HPDE6-E6E7 (cell line): Measurements from ENCODE around the gene DSG2.

Source experiments
- DNase-seq: peaks from one replicate; pipeline ENCODE4 v3.0.0; 2011; ENCODE audit warnings: missing footprints; ENCODE audit errors: extremely low spot score

DSG2 gene

GRCh38 chr18:31555971-31556747 is 58.2 kb downstream of the DSG2 start:
- DNase-seq, result peak; percentile 42

- DNase-seq, result no peak
Measured at GRCh38 chr18:31557446-31557845, 59.5 kb downstream of the DSG2 start.

DNA sequence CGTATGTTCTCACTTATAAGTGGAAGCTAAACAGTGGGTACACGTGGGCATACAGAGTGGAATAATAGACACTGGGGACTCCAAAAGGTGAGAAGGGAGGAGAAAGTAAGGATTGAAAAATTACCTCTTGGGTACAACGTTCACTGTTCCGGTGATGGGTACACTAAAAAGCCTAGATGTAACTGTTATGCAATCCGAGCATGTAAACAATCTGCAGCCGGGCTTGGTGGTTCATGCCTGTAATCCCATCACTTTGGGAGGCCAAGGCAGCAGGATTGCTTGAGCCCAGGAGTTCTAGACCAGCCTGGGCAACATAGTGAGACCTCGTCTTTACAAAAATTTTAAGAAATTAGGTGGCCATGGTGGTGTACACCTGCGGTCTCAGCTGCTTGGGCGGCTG is 60.6 kb downstream of the DSG2 start:
- no peak for DNase-seq

DNA sequence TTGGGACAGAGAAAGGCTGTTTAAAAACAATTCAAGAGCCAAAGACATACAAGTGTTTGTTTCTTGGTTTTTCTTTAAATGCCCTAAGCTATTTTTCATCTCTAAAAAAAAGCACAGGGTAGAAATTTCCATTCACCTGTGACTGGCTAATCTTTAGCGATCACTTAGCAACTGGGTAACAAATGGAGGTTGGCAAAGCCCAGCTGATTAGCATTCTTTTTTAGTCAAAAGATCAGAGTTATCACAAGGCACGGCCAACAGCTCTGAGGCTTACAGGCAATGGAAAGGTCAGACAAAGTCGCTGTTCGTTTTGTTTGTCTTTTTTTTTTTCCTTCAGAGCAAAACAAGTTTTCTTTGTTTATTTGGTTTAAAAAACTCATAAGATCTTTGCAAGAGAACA is 64.7 kb downstream of the DSG2 start:
- no peak for DNase-seq

- DNase-seq, result peak; percentile 35
Measured at GRCh38 chr18:31563778-31564177, 65.8 kb downstream of the DSG2 start.

GRCh38 chr18:31565345-31565744 is 67.4 kb downstream of the DSG2 start:
- DNase-seq, result no peak

DNA sequence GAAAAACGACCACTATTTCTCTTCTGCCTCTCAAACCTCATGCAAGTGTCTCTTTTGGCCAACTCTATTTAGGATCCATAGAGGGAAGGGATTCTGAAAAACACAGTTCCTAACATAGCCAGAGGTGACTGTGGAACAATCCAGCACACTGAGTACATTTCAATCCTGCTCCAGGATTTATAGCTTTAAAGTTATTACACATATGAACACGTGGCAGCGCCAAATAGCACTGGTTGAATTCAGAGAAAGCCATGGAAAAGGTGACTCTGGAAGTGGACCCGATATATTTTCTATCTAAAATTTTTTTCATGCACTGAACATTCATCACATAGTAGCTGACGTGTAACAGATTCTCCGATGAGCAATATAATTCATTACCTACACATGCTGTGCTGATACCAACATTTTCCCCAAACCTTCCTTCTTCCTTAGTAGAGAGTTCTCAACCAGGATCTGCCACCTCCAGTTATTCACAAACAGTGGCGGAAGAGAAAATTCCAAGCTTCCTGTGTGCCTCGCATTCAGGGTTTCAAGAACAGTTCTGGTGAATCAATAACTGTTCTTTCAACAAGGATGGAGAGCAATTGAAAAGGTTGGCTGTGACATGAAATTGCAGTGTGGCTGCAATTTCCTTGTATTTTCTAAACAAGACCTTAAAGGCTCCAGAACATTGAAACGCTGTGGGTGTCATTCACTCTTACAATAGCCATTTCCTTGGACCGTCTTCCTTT is 68.0 kb downstream of the DSG2 start:
- DNase-seq, result no peak

DNA sequence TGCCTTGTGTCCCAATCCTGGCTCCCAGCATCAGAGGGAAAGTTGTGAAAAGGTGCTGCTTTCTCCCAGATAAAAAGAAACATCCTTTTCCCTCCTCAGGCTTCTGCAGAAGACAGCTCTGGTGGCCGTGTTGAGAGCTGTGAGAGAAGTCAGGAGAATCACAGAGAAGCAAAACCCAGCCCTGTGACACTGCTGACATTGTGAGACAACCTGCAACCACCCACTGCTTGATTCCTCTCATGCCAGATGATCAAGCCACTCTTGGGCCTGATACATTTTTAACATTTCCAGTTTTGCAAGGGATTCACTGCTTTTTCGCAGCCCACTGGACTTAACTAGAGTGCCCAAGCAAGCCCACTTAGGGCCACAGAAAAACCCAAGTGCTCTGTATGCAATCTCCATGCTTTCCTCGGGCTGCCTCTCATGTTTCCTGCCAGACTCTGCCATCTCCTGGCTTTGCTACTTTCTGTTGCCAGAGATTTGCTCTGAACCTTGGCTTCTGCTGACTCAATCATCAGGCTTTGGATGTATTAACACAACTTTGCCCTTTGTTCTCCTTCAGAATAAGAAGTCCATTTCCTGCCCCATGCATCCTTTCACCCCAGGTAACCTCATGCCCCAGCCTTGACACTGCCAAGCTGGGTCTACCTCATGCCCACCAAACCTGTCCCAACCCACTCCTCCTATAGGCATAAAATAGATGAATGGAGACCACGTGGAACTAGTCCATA is 68.8 kb downstream of the DSG2 start:
- DNase-seq, result no peak

DNA sequence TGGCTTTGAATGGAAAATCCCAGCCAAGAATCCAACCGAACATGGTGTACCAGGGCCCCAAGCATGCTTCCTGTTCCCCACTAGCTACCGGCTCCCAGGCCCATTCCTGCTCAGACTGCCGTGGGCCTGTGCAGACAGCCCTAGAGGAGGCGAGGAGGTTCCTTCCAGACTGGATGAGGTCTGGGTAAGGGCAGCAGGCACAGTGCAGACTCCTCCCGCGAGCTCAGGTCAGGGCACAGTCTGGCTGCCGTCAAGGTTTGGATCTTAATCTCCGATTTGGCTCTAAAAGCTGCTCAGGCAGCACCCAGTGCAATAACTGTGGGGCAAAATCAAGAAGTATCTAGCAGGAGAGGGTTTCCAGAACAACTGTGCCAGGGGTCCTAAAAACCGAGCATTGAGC is 74.4 kb downstream of the DSG2 start:
- DNase-seq, result no peak

DNA sequence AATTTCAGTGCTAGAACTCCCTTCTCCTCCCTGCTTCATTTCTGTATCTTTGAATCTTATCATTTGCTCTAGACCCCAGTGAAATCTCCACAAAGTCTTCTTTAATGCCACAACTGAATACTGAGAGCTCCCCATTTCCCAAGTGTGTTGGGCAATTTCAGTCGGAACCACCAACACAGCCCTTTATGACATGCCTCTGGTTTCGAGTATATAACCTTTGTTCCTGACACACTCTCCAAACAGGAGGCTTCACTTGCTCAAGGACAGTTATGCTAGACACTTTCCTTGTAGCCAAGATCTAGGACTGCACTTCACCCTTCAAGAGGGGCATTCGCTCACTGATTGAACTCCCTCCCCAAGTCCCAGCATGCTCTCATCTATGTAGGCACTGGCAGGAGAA is 75.1 kb downstream of the DSG2 start:
- DNase-seq, result no peak

- no peak for DNase-seq
Measured at GRCh38 chr18:31574359-31574758, 76.4 kb downstream of the DSG2 start.

GRCh38 chr18:31575515-31576257 is 77.7 kb downstream of the DSG2 start:
- no peak for DNase-seq

DNA sequence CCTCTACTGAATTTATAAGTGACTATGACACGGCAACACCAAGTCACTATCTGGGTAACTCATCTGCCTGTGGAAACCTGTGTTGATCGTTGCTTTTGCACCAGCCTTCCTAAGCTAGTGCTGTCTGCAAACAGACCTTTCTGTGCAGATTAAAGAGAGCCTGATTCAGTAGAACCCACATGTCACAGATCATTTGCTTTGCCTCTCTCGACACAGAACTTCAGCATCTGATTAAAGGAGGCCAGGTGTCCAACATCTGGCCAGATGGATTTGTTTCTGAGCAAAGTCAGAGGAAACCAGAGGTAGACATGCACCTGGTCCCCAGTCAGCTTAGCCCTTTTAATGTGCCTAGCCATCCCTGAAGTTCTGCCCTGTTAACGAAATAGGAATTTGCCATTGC is 78.7 kb downstream of the DSG2 start:
- DNase-seq, result no peak

- DNase-seq, result no peak
Measured at GRCh38 chr18:31577195-31577594, 79.2 kb downstream of the DSG2 start.

GRCh38 chr18:31578126-31578525 is 80.1 kb downstream of the DSG2 start:
- DNase-seq, result no peak

GRCh38 chr18:31579375-31579774 is 81.4 kb downstream of the DSG2 start:
- DNase-seq, result no peak

DNA sequence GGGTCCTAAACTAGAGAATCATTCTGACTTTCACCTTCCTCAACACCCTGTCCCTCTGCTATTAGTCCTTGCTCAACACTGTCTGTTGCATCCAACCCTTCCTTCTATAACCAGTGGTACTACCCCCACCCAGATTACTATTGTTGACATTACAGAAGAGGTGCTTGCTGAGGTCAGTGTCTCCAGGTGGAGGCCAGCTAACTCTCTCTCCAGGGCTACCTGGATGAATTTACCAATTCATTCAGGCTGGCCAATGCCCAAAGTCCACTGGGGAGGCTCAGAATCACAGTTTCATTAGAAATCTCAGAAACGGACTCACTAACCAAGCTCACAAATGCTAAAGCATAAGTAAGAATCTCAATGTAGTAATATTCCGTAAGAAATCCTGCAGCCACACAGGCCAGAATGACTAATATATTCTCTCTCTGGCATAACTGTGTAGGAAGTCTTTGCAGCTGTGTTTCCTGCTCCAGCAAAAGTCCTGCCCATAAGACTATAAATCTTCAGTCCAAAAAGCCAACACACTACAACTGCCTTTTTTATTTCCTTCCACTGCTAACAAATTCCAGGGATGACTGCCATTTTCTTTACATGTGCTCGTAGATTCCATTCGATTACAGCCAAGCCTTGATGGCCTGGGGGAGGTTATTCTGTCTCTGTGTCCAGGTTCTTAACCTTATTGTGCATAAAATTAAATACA is 83.7 kb downstream of the DSG2 start:
- DNase-seq, result no peak

GRCh38 chr18:31583185-31583854 is 85.3 kb downstream of the DSG2 start:
- no peak for DNase-seq

GRCh38 chr18:31585991-31586390 is 88.0 kb downstream of the DSG2 start:
- no peak for DNase-seq

DNA sequence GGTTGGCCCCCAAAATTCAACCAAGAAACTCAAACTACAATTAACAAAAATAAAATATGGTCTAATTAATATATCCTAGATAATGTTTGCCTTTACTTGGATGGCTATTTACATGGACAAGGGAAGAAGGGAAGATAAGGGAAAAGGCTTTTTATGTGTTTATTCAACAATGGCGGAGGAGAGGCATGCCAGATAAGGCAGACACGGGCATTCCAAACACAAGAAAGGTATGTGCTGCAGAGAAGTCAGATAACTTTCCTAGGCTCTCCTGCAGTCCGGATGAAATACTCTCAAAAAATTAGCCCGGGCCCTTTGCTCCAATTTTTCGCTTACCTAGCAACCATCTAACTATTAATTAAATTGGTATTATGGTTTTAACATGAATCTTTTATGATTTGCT is 88.6 kb downstream of the DSG2 start:
- DNase-seq, result no peak

DNA sequence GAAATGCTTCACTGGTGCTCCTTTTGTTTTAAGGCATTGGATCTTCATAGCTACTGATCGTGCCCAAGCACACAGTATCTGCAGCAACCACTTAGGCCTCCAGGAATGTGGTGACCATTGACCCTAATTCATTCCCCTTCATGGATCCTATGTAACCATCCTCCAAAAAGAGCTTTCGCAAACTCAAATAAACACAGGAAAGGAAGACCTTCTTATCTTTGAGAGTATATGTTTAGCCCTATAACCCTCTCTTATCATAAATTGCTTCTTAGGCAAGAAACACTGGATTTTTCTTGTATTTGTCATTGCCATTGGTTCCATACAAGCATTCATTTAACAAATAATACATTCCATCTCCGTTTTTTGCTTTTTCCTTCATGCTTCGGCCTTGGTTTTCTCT is 89.6 kb downstream of the DSG2 start:
- DNase-seq, result no peak
